Measurements from ENCODE around the gene TRMT112.
"Not testable (repeated sequence)": the region's sequence is repeated elsewhere in the genome, so short reads cannot be mapped to it uniquely, and the experiment has no call there.

Gene TRMT112

DNA sequence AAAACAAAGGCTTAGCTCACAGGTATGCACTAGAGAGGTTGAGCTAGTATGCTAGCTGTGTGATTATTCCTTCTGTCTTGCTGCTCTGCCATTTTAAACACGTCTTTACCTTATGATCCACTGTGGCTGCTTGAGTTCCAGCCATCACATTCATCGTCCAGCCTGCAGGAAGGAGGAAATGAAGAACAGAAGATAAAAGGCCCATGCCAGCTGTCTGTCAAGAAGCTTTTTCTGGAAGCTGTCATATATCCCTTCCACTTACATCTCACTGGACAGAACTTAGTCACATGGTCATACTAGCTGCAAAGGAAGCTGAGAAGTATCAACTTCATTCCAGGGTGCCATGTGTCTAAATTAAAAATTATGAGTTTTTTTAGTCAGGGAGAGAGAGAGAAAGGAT is 10.0 kb upstream of the TRMT112 start:
- H3K27ac ChIP-seq, result peak overlapping the region; percentile 93

GRCh38 chr11:64324692-64325469 is 7.5 kb upstream of the TRMT112 start:
- TF ChIP-seq CTCF (conservative IDR thresholded peaks at IDR 0.05), result no peak
- H3K27ac ChIP-seq, result peak overlapping the region; percentile 10; the same call in 1 of the 2 replicates

More for the DNA sequence above, 10.0 kb upstream of the TRMT112 start:
- no peak for TF ChIP-seq CTCF (conservative IDR thresholded peaks at IDR 0.05)

GRCh38 chr11:64323984-64324383 is 6.6 kb upstream of the TRMT112 start:
- not testable (repeated sequence) for H3K27ac ChIP-seq

- no peak overlapping the region; the same call in 1 of the 2 replicates for H3K27ac ChIP-seq
- no peak for TF ChIP-seq CTCF (conservative IDR thresholded peaks at IDR 0.05)
Measured at GRCh38 chr11:64323373-64323772, 6.0 kb upstream of the TRMT112 start.

DNA sequence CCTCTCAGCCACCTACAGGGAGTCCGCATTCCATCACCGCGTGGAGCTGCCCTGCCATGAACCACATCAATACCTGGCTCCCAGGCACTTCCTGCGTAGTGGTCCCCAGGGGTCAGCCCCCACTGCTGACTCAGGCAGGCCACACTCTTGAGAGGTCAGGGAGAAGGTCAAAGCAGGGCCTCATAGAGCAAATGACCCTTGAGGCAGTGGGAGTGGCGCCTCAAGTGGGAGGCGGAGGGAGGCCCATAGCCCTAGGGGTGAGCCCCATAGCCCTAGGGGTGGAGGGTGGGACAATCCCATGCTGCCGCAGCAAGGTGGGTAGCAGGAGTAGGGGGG is 5.5 kb upstream of the TRMT112 start:
- no peak for TF ChIP-seq CTCF (conservative IDR thresholded peaks at IDR 0.05)
- H3K27ac ChIP-seq, result no peak overlapping the region; the same call in 1 of the 2 replicates

DNA sequence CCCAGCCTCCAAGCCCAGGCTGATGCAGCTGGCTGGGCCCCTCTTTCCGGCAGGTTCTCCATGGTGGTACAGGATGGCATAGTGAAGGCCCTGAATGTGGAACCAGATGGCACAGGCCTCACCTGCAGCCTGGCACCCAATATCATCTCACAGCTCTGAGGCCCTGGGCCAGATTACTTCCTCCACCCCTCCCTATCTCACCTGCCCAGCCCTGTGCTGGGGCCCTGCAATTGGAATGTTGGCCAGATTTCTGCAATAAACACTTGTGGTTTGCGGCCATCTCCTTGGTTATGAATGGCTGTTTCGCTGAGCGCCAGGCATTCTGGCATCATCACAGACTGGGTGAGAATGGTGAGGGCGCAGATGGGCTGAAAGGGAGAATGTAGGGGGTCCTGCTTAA is 4.2 kb upstream of the TRMT112 start:
- H3K27ac ChIP-seq, result peak overlapping the region; percentile 100
- no peak for TF ChIP-seq CTCF (conservative IDR thresholded peaks at IDR 0.05)

DNA sequence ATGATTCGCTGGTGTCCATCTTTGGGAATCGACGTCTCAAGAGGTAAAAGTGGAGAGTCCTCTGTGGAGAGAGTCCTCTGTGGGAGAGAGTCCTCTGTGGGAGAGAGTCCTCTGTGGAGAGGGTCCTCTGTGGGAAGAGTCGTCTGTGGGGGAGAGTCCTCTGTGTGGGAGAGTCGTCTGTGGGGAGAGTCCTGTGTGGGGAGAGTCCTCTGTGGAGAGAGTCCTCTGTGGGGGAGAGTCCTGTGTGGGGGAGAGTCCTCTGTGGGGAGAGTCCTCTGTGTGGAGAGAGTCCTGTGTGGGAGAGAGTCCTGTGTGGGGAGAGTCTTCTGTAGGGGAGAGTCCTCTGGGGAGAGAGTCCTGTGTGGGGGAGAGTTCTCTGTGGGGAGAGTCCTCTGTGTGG is 3.7 kb upstream of the TRMT112 start:
- TF ChIP-seq CTCF (conservative IDR thresholded peaks at IDR 0.05), result no peak
- H3K27ac ChIP-seq, result peak overlapping the region; percentile 100

DNA sequence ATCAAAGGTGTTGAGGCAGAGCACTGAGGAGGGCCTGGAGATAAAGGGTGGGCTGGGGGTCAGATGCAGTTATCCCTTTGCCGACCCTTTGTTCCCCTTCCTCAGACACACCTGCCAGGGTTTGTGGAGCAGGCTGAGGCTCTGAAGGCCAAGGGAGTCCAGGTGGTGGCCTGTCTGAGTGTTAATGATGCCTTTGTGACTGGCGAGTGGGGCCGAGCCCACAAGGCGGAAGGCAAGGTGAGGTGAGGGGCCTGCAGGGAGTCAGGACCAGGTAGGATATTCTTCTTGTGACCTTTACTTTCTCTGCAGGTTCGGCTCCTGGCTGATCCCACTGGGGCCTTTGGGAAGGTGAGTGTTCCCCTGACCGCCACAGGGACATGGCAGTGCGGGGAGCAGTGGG is 3.2 kb upstream of the TRMT112 start:
- no peak for TF ChIP-seq CTCF (conservative IDR thresholded peaks at IDR 0.05)
- H3K27ac ChIP-seq, result peak overlapping the region; percentile 100
